Muscle of back (tissue), 11 donors: ENCODE data around the gene KPNA3. TPM values are rescaled to one million over a fixed set of nuclear protein-coding genes. Genes with fewer than 3 reads are reported as not detected.
"Not testable (repeated sequence)": the region's sequence is repeated elsewhere in the genome, so short reads cannot be mapped to it uniquely, and the experiment has no call there.

ENCODE experiments used
- DNase-seq, 3 donors: peaks; one replicate each; pipeline versions ENCODE4 v3.0.0 to v3.0.0-alpha.2; 2013
- polyA plus RNA-seq, 10 donors: library from polyadenylated mRNA; unstranded; fragments of 120-200 nt; gene quantifications; one replicate each; pipeline ENCODE4 v1.2.1, GENCODE V29; 2013; ENCODE audit not compliant: insufficient read length in 10 of 10

KPNA3 gene
- polyA plus RNA-seq, 10 donors = 33.3 to 48.1 (median 40.3) TPM

DNA sequence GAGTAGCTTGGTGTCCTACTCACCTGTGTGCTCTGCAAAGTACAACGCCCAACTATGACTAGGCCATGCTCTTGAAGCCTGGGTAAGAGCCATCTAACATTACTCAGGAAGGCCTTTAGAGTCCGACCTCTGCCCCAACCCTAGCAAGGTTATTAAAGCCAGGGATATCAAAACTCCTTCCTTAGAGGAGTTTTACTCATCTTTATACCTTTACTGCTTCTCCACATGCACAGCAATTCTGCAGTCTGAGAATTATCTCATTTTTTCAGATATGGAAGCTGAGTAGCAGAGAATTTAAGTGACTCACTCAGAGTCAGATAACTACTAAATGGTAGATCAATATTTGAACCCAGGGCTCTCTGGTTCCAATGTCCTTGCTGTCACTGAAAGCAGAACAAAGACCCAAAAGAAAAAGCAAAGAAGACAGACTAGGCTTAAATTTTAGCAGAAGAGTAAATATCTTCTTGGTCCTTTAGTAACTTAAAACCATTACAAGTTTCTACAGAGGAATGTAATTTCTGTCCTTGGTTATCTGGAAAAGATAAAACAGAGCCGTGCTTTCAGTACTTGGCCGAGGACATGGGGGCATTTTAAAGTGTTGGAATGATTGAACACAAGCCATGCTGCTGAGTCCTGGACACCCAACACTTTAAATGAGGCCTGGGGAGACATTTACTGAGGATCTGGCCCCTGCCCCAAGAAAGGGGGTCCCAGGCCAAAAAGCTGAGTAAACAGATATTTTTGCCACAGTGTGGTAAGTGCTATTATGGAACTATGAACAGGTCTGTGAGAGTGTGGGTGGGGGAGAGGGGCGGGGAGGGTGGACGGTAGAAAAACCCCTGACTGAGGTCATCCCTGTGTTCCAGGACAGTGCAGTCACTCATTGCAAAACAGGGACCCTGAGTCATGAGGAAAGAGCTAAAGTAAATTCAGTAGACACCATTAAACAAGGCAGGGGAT, 18.4 kb upstream of the KPNA3 start:
- DNase-seq = no peak

DNA sequence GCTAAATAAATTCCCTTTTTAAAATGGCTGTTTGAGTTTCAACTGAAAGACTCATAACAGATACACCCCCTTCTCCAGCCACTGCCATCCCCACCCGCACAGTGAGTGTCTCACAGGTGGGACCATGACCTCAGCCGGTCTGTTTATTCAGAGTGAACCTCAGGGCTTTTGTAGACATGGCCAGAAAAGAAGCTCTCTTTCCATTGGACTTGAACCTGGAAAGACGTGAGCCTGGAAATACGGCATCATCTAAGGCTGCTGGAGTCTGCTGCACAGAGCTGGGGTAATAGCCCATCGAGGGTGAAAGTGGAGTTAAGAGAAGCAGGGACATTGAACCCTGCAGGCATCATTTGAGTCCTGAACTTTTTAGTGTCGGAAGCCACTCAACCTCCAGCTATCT, 15.2 kb upstream of the KPNA3 start:
- DNase-seq = no peak

DNA sequence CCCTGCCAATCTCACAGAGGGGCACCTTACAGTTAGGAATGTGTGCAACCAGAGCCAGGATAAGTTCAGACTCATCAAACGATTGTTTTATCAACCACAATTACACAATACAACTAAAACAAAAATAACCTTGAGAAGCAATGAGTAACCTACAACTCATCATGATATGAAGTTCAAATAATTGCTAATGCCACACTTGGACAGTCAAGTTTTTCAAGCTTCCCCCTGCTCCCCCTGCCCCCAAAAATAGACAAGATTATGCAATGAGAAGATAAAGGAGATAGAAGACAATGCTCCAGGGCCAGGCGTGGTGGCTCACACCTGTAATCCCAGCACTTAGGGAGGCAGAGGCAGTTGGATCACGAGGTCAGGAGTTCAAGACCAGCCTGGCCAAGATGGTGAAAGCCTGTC, 13.6 kb upstream of the KPNA3 start:
- no peak for DNase-seq

DNA sequence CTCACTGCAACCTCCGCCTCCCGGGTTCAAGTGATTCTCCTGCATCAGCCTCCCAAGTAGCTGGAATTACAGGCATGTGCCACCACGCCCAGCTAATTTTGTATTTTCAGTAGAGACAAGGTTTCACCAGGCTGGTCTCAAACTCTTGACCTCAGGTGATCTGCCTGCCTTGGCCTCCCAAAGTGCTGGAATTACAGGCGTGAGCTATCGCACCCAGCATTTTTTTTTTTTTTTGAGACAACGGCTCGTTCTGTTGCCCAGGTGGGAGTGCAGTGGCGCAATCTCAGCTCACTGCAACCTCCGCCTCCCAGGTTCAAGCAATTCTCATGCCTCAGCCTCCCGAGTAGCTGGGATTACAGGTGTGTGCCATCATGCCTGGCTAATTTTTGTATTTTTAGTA, 10.6 kb upstream of the KPNA3 start:
- DNase-seq = not testable (repeated sequence)

DNA sequence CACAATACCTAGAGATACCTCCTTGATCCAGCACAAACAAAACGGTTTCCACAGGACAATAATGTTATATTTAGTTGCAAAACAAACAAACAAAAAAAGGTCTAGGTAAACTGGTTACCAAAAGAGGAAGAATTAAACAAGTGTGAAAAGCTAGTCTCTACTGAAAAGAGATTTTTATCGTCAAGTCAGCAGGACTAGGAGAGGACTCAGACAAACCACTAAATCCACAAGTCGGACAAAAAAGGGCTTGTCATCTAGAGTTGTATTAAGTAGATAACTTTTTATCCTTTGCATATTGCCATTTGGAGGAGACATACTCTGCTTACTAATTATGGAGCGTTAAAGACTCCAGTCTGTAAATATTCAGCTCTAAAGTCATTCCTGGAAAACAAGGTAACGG, 9.9 kb upstream of the KPNA3 start:
- no peak for DNase-seq

DNA sequence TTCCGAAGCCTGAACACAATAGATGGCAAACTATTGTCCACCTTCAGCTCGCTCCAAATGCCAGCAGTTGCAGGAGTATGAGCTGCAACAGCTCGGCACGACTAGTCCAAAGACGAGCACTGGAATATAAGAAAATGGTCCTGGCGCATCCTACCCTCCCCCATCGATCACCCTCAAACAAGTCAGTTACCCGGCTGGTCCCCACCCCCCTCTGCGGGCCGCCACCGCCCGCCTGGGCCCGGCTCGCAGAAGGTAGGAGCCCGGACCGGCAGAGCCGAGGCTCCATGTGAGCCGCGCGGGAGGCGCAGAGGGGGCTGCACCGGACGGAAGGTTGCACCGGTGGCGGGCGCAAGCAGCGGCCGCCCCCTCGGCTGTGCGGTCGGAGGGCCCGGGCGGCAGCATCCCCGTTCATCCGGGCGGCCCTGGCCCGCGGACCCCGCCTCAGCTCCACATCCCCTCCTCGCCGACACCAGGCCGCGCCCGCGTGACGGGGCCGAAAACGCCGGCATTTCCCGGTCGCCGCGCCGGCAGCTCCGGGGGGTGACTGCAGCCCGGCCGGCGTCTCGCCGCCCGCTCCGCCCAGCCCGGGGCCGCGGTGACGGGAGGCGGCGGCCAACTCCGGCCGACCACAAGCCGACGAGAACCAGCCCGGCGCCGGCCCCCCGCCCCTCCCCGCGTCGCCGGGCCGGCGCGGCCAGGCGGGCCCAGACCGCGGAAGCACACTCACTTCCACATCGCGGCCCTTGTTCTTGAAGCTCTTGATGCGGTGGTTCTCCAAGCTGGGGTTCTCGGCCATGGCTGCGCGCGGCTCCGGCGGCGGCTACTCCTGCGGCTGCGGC, 552 bp downstream of the KPNA3 start:
- DNase-seq = peak; percentile 30 to 82 (median 52)

DNA sequence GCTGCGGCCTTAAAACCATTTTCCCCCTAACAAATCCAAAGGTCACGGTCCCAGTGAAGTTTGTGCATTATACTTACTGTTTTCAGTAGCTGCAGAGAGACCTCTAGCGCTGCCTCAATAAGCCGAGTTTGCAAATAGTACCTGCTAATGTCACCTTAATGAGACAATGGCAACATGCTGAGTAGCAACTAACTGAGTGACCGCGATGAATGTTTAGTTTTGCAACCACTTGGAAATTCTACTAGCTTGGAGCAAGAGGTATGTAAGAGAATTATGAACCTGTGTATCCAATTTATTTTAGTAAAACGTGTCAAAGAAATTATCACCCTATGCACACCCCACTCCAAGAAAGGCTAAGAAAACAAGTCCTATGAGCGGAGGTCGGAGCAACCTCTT, 1.2 kb downstream of the KPNA3 start:
- DNase-seq = peak; percentile 16 to 56 (median 32)

DNA sequence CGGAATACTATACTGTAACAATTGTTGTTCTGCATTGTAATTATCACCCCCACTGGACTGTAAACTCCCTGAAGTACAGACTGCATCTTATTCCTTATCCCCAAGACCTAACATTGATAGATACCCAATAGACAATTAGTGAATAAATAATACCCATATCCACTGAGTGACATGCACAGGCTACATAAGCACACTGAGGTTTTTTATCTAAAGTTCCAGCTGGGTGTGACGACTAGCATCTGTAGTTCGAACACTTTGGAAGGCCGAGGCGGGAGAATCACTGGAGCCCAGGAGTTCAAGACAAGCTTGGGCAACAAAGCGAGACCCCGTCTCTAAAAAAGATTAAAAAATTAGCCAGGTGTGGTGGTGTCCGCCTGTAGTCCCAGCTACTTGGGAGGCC, 2.5 kb downstream of the KPNA3 start:
- DNase-seq = no peak

DNA sequence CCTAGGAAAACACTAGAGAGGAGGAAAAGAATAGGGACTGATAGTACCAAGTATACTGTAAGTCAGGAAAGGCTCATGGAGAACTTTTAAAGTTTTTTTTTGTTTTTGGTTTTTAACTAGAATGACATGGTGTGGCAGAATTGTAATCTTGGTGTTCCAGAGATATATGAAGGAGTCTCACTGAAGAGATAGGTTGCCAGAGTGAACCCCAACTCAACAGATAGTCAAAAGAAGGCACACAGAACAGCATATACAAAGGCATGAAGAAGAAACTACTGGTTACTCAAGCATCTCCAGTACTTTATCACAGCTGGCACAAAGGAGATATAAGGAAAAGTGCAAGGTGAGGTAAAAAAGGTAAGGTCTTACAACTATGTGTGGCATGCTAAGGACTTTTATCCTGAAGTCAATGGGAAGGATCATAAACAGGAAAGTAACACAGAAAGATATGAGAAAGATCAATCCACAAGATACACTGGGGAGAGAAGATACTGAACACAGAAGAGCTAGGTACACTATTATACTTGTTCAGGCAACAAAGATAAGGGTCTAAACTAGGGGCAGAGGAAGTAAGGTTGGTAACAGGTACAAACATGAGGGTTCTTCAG, 6.0 kb downstream of the KPNA3 start:
- no peak for DNase-seq

DNA sequence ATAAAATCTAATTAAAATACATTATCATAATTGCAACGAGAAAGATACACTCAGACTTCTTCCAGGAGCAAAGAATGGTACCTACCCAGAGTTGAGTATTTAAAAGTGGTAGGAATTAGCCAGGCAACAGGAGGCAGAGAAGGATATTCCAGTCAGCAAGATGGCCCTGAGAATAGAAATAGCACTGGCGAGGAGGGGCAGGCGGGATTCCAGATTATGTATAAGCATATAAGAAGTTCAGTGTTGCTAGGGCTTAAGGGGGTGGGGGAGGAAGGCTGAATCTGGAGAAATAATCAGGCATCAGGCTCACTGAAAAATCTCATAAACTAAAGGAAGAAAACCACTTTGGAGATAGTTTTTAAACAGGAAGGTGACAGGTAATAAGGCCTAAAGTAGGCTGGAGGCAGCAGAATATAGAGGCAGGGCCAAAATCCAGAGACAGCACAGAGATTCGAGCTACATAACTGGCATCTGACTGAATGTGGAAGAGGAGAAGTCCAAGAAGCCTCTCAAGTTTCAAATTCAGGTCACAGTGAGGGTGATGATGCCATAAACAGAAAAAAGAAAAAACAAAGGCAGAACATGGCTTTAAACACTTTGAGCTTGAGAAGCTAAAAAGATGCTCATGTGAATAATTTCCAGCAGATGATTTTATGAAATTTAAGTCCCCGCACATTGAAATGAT, 7.5 kb downstream of the KPNA3 start:
- no peak for DNase-seq

DNA sequence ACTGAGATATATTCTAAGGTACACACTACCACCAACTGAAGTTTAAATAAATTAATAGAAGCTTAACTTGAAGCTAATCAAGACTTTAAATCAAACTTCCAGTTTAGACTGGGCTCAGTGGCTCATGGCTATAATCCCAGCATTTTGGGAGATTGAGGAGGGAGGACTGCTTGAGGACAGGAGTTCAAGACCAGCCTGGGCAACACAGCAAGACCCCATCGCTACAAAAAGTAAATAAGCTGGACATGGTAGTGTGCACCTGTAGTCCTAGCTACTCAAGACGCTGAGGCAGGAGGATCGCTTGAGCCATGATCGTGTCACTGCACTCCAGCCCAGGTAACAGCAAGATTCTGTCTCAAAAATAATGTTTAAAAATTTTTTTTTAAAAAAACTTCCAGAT, 8.6 kb downstream of the KPNA3 start:
- DNase-seq = no peak

DNA sequence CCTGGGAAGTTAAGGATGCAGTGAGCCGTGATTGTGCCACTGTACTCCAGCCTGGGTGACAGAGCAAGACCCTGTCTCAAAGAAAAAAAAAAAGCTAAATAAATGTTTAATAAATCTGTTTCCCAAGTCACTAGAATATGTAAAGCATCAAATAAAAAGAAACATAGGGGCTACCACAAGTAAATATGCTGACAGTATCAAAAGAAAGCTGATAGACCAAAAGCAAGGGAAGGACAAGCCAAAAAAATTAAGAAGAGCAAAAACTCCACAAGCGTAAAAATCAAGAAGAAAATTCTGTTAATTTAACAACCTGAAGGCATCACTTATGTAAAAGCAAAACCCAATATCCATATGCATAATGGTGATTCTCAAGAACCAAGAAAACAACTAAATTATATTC, 9.7 kb downstream of the KPNA3 start:
- no peak for DNase-seq

DNA sequence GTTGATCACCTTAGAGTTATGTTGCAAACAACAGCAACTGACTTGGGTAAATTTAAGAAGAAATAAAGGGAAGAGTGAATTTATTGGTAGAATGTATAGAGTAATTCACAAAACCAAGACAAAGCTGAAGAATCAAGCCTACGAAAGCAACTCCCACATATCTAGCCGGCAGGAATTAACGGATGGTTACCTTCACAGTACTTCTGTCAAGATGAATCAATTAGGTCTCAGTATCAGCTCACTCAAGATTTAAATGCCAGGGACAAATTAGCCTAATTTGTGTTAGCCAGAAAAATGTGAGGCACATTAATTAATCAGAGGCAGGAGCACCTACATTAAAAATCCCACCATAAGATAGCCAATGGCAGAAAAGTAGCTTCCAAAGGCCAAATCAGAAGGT, 10.7 kb downstream of the KPNA3 start:
- no peak for DNase-seq

DNA sequence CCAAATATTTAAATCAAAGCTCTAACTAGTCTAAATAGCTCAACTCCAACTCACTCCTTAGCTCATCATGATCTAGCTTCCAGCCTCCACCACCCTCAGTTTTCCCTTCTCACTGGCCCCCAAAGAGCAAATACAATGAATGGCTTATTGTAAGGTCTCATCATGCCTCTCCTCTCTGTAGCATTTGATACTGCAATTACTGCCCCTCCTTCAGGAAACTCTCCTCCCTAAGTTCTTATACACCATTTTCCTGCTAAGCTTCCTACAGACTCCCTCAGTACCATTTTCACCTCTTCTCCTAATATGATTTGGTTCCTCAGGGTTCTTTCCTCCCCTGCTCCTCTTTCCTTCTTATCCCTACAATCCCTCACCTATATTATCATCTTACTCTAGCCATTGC, 12.8 kb downstream of the KPNA3 start:
- DNase-seq = no peak

DNA sequence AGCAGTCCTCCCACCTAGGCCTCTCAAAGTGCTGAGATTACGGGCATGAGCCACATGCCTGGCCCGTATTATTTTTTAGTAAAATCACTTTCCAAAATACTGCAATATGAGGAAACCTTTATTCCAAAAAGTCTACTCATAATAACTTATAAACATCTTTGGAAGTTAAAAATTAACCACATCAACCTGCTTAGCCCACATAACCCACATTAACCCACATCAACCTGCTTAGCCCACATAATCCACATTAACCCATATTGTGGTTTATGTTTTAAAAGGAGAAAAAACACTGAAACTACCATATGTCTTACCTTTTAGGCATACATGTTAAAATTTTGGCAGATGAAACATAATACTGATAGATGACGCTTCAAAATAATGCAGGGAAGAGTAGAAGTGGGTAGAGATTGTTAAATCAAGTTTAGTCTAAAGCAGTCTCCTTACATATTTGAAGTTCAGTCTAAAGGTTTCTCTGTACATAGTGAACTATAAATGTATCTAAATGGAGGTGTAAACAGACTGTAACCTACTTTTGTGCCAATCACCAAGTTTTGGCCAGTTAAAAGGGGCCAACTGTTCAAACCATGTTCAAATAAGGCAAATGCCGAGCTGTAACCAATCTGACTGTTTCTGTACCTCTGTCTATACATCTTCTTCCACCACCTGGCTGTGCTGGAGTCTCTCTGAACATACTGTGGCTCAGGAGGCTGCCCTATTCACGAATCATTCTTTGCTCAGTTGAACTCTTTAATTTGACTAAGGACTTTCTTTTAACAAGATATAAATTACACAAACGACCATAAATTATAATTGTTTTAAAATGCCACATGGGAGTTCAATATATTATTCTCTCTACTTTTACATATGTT, 14.5 kb downstream of the KPNA3 start:
- no peak for DNase-seq

DNA sequence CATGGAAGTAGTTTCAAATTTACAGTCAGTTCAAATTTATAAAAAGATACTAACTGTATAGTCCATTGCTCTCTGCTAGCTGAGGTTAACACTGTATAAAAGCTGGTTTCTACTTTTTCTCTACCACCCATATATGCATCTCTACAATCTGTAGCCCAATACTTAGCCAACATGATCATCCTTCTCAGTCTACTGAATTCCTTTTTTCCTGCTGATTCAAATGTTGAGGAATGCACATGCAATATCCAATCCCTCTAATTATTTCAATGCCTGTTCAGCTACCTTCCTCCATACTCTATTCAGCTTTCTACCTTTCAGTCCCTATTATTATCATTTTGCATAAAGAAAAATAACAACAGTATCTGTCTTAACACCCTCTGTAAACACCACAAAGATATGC, 15.6 kb downstream of the KPNA3 start:
- DNase-seq = no peak

DNA sequence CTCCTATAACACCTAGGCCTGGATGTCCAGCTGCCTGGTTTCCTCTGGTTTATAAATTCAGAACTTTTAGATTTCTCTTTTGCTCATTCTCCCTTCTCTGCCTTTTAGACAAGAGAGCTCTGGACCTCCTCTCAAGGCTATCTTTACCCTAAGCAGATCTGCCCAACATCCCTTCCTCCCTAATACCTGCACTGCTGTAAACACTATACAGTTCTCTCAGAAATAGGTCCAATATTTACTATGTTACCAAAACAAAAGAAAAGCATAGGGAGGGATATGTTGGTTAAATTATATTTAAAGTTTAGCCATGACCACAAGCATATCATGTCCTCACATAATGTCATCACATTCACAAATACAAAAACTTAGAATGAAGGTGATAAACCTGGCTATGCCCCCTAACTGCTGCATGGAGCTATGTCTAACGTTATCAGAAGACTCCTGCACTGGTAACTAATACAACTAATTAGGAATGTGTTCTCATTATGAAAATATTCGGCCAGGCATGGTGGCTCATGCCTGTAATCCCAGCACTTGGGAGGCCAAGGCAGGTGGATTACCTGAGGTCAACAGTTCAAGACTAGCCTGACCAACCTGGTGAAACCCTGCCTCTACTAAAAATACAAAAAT, 18.0 kb downstream of the KPNA3 start:
- no peak for DNase-seq

DNA sequence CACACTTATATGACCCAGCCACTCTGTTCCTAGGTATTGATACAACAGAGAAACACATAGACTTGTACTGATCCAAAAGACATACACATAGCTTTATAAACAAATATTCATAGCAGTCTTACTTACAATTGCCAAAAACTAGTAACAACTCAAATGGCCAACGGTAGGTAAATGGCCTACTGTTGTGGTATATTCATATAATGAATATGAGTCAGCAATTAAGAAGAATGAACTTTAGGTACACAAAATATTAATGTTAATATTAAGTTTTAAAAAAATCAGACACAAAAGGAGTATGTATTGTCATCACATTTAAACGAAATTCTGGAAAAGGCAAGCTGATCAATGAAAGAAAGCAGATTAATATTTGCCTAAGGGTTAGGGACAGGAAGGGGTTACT, 19.7 kb downstream of the KPNA3 start:
- no peak for DNase-seq

DNA sequence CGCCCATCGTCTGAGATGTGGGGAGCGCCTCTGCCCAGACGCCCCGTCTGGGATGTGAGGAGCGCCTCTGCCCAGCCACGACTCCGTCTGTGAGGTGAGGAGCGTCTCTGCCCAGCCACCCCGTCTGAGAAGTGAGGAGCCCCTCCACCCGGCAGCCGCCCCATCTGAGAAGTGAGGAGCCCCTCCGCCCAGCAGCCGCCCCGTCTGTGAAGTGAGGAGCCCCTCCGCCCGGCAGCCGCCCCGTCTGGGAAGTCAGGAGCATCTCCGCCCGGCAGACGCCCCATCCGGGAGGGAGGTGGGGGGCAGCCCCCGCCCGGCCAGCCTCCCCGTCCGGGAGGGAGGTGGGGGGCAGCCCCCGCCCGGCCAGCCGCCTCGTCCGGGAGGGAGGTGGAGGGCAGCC, 30.7 kb downstream of the KPNA3 start:
- DNase-seq = not testable (repeated sequence)

DNA sequence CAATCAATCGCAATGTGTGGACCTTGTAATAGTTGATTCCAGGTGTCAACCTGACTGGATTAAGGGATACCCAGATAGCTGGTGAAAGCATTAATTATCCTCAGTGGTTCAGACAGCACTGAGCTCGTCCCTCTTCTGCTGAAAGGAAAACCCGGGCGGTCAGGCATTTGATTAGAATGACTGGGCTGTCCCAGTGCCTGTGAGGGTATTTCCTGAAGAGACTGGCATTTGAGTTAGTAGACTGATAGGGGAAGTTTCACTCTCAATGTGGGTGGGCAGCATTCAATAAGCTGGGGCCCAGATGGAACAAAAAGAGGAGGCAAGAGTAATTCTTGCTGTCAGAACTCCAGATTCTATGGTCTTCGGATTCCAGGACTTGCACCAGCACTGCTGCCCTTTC, 31.9 kb downstream of the KPNA3 start:
- DNase-seq = no peak
